GM21390 (cell line): Measurements from ENCODE around the gene CCDC178.
"Not testable (repeated sequence)": the region's sequence is repeated elsewhere in the genome, so short reads cannot be mapped to it uniquely, and the experiment has no call there.

Experiments used
- ATAC-seq: cut with Tn5 transposase; IDR thresholded peaks from one replicate; pipeline ENCODE4 v1.9.1; 2021; ENCODE audit not compliant: unreplicated experiment

The CCDC178 gene

GRCh38 chr18:33355756-33356155 is 84.8 kb downstream of the CCDC178 start:
- no peak for ATAC-seq

- no peak for ATAC-seq
Observed at GRCh38 chr18:33355263-33355662, 85.3 kb downstream of the CCDC178 start.

- no peak for ATAC-seq
Observed at GRCh38 chr18:33350256-33350655, 90.3 kb downstream of the CCDC178 start.

GRCh38 chr18:33339733-33340132 is 100.8 kb downstream of the CCDC178 start:
- not testable (repeated sequence) for ATAC-seq

DNA sequence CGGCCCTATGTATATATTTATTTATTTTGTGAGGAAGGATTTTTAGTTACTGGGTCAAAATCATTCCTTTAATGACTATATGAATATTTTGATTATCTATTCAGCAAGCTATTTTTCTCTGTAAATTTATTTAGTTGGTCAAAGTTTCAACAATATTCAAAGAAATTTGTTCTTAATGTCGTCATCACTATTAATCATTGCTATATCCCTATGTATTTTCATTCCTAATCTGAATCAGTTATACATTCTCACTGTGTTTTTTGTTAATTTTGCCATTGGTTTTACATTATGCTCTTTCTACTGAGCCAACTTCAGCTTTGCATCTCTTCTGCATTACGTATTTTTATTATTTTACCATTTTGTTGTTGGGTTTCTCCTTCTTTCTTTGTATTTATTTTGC is 105.7 kb downstream of the CCDC178 start:
- no peak for ATAC-seq

- ATAC-seq = no peak
Observed at GRCh38 chr18:33330711-33331110, 109.8 kb downstream of the CCDC178 start.

- no peak for ATAC-seq
Observed at GRCh38 chr18:33326975-33327374, 113.5 kb downstream of the CCDC178 start.

DNA sequence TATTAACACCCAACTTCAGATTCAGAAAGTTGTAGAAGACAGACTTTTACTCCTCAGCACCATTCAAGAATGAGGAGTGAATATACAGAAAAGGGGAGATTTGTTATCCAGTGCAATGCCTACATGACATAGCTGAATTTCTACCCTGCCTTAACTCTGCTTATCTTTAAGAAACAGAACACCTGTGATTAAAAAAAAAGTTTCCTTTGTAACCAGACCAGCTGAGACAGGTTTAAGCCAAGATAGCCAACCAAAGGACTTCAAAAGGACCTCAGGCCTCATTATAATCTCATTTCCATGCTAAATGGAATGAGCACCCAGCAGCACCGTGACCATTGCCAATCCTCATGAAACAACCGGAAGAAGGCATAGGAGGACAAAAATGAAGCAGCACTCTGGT is 122.9 kb downstream of the CCDC178 start:
- ATAC-seq = no peak

DNA sequence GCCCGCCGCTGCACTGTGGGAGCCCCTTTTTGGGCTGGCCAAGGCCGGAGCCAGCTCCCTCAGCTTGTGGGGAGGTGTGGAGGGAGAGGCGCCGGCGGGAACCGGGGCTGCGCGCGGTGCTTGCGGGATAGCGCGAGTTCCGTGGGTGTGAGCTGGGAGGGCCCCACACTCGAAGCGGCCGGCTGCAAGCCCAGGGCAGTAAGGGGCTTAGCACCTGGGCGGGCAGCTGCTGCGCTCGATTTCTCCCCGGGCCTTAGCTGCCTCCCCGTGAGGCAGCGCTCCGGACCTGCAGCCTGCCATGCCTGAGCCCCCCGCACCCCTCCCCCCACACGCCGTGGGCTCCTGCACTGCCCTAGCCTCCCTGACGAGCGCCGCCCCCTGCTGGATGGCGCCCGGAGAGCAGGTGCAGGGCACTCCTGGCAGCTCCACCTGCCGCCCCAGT is 124.4 kb downstream of the CCDC178 start:
- ATAC-seq = no peak

GRCh38 chr18:33307520-33307919 is 133.0 kb downstream of the CCDC178 start:
- ATAC-seq = no peak

- ATAC-seq = no peak
Observed at GRCh38 chr18:33304277-33304676, 136.2 kb downstream of the CCDC178 start.

DNA sequence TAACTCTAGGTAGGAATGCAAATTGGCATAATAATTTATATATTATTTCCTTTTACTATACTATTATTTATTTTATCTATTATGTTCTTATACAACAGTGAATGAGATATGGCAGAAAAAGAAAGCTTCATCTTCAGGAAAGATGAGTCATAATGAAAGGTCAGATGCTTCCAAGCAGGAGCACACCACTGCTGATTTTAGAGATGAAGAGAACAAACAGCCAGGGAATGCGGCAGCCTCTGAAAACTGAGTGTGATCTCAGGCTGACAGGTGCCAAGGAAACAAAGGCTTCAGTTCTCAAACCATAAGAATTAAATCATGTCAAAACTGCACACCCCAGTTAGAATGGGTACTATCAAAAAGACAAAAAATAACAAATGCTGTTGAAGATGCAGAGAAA is 149.0 kb downstream of the CCDC178 start:
- ATAC-seq = no peak

DNA sequence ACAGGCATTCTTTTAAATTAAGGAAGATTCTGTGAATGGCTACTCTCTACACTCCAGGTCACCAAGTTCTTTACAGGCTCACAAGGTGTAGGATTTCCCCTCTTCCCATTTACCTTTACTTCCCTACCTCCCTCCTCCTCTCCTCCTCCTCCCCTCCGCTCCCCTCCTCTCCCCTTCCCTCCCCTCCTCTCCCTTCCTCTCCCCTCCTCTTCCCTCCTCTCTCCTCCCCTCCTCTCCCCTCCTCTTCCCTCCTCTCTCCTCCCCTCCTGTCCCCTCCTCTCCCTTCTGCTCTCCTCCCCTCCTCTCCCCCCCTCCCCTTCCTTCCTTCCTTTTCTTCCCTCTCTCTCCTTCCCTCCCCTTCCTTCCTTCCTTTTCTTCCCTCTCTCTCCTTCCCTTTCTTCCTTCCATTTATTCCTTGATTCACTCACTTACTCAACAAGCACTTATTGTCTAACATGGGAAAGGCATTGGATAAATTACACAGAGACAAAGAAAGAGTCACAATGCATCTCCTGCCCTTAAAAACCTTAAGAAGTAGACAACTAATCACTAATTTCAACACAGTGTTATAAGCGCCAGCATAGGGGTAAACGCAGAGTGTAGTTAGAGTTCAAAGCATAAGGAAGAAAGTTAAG is 152.3 kb downstream of the CCDC178 start:
- no peak for ATAC-seq

DNA sequence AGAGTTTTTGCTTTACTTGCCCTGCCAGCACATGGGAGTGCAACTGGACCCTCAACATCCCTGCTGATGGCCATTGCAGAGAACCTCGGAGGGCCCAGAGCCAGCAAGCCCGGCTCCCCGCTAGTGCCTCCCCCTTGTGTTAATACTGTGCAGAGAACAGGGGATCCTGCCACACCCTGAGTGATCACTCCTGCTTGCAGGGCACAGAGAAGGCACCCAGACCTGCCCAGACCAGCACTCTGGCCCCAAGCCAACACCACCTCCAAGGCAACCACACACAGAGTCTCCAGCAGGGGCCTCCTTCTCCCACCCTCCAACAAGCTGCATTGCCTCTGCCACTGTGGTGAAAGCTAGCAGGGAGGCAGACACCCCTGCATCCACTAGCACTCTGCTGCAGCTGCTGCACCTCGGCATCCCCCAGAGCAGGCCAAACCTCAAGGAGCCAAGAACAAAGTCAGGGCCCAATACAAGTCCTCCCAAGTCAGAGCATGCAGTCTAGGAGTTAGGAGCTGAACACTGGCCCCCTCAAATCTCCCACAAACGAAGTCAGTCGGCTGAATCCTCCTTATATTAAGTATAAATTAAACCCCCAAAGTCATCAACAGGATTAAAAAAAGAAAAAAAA is 157.7 kb downstream of the CCDC178 start:
- ATAC-seq = no peak

DNA sequence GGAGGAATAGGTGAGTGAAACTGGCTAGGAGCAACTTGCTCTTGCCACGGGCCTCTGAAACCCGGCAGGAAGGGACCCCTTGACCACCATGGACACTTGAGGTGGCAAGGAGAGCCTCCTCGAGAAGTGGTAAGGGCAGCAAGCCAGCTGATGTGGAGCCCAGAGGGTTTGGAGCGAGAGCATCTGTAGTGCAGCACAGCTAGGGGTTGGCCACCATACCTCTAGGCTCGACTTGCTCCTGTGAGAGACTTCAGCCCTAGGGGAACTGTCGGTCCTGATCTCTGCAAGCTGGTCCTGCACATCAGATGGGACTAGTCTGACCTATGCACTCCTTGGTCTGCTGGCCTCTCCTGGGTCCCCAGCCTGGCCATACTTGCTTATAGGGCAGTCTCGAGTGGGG is 158.4 kb downstream of the CCDC178 start:
- no peak for ATAC-seq

DNA sequence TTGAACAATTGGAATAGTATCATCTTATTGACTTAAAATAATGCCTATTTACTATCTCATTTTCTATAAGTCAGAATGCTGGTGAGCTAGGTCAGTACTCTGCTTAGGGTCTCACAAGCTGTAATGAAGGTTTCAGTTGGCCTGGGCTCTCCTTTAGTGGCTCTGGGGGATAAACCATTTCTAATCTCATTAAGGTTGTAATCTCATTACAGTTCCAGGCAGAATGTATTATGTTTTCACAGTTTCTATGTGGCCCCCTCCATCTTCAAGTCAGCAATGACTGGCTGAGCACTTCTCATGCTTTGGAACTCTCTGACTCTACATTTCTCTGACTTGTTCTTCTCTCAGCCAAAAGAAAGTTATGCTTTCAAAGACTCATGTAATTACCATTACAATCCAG is 163.1 kb downstream of the CCDC178 start:
- no peak for ATAC-seq

DNA sequence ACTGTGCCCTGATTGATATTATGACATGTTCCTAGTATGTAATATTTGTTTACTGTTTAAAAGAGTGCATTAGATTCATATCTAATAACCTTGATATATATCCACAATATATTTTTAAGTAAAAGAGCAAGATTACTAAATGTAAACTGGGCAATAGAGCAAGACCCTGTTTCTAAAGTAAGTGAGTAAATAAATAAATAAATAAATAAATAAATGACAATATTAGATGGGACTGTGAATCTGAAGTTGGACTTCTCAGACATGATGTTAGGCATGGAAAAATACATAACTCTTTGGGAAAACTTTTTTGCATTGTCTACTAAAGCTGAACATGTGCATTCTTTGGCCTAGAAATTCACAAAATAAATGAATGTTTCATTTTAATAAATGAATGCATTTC is 164.7 kb downstream of the CCDC178 start:
- ATAC-seq = no peak

DNA sequence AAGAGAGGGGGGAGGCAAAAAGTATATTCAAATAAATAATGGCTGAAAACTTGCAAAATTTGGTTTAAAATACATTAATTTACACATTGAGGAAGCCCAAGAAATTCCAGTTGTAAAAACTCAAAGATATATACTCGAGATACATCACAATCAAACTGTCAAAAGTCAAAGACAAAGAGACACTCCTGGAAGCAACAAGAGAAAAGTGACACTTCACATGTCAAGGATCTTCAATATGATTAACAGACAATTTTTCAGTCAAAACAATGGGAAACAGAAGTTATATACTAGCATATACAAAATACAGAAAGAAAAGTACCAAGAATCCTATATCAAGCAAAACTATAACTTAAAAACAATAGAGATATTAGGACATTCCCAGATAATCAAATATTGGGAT is 170.2 kb downstream of the CCDC178 start:
- no peak for ATAC-seq

- no peak for ATAC-seq
Observed at GRCh38 chr18:33269223-33269622, 171.3 kb downstream of the CCDC178 start.

DNA sequence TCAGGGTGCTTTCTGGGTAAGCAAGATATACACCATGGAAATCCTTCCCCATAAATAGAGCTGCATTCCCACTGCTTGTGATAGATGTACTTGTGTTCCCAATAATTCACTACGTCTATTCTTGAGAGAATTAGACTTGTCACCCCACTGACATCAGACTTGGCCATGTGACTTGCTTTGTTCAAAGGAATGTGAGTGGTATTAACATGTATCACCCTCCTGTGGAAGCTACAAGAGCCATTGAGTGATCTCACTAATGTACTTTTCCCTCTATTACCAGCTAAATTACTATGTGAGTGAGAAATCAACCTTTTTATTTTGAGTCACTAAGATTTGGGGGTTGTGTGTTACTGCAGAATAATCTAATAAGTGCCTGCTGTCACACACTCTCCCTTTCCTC is 176.0 kb downstream of the CCDC178 start:
- ATAC-seq = no peak

GRCh38 chr18:33239298-33239697 is 201.2 kb downstream of the CCDC178 start:
- peak; percentile 81 for ATAC-seq

DNA sequence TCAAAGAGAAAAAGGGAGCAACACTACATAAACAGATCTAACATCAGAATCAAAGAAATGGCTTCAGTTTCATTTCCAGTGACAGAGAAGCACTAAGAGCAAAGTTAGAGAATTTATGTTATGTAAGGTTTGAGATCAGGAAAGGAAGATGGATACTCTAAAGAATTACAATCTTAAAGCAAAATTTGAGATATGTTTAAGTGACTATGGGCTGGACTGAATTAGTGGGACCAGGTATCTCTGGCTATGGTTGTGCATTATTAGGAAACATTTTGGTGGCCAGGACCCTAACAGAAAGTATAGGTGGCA is 208.2 kb downstream of the CCDC178 start:
- ATAC-seq = peak; percentile 30
